ENCODE measurements around the gene MX2.

- TF ChIP-seq CTCF (IDR thresholded peaks at IDR 0.05; ENCODE audit: control extremely low read depth in 1 of 3, insufficient read depth in 1 of 3, low read depth in 1 of 3, low read length in 3 of 3), result no peak
- no peak for TF ChIP-seq EZH2 (IDR thresholded peaks at IDR 0.05; ENCODE audit: low read depth, low read length, severe bottlenecking)
- TF ChIP-seq POLR2AphosphoS5 (IDR thresholded peaks at IDR 0.05; ENCODE audit: low read depth, low read length), result no peak
- no peak for TF ChIP-seq POLR2A (IDR thresholded peaks at IDR 0.05; ENCODE audit: control extremely low read depth in 1 of 2, low read depth in 2 of 2, low read length in 2 of 2)
- no peak for TF ChIP-seq USF2 (IDR thresholded peaks at IDR 0.05; ENCODE audit: low read length)
- TF ChIP-seq EP300 (IDR thresholded peaks at IDR 0.05; ENCODE audit: borderline replicate concordance in 1 of 2, low read depth in 2 of 2, low read length in 2 of 2), result no peak
- TF ChIP-seq YY1 (IDR thresholded peaks at IDR 0.05; ENCODE audit: low read depth, low read length), result no peak
- TF ChIP-seq EGR1 (IDR thresholded peaks at IDR 0.05; ENCODE audit: borderline replicate concordance, low read depth, low read length), result no peak
- no peak for TF ChIP-seq CREB1 (IDR thresholded peaks at IDR 0.05)
- no peak for TF ChIP-seq ATF2 (IDR thresholded peaks at IDR 0.05; ENCODE audit: low read length)
These were observed 4.8 kb downstream of the MX2 start for GRCh38 chr21:41366522-41367151.
